IMR-90 (cell line): ENCODE measurements around the gene LINC01488. TPM values are rescaled to one million over a fixed set of nuclear protein-coding genes. Genes with fewer than 3 reads are reported as not detected.

ENCODE experiments used
- ATAC-seq: fragments of 200-7000 bp; cut with Tn5 transposase; 2 replicates; pipeline ENCODE4 v1.9.1; 2020; ENCODE audit warnings: low read depth, mild to moderate bottlenecking, moderate library complexity
- BruUV-seq: library from RNA; stranded (reverse); fragments of 400-500 nt; replicated peaks from 2 replicates; lab custom pipeline; 2021; lab: Mats Ljungman, UMichigan
- CTCF ChIA-PET: fragments of 300-600 bp; formaldehyde crosslinking; extraction: SDS; loops from one replicate; lab custom pipeline; 2021; ENCODE audit warnings: antibody characterized with exemption; lab: Yijun Ruan, JAX
- POLR2A ChIA-PET: fragments of 300-600 bp; sonication (Branson Sonifier 250); formaldehyde crosslinking; loops from one replicate; lab custom pipeline; 2022; ENCODE audit warnings: antibody characterized with exemption; ENCODE audit not compliant: unreplicated experiment; lab: Charles Lee
- DNase-seq: peaks from one replicate; pipeline ENCODE4 v3.0.0; 2013
- H2AFZ ChIP-seq: replicated peaks from 2 replicates; pipeline ENCODE3; 2013; ENCODE audit warnings: low read length, mild to moderate bottlenecking; ENCODE audit not compliant: poor library complexity
- H2AK5ac ChIP-seq: 2 replicates; pipeline ENCODE4 v1.6.1; 2013; ENCODE audit warnings: low read depth, low read length, inconsistent platforms
- H2AK9ac ChIP-seq: replicated peaks from 2 replicates; pipeline ENCODE3; 2013; ENCODE audit warnings: mild to moderate bottlenecking, low read depth, low read length, moderate library complexity; ENCODE audit not compliant: poor library complexity
- H2BK120ac ChIP-seq: 2 replicates; pipeline ENCODE4 v1.6.1; 2013; ENCODE audit warnings: low read depth, low read length, inconsistent platforms
- H2BK15ac ChIP-seq: 3 replicates; pipeline ENCODE4 v1.6.1; 2013; ENCODE audit warnings: low read depth, low read length, inconsistent platforms
- H2BK20ac ChIP-seq: 2 replicates; pipeline ENCODE4 v1.6.1; 2013; ENCODE audit warnings: low read depth, mild to moderate bottlenecking, inconsistent platforms, low read length, moderate library complexity
- H2BK5ac ChIP-seq: 2 replicates; pipeline ENCODE4 v1.6.1; 2013; ENCODE audit warnings: mild to moderate bottlenecking, low read depth, low read length, inconsistent platforms; ENCODE audit not compliant: poor library complexity, severe bottlenecking
- H3K14ac ChIP-seq: replicated peaks from 2 replicates; pipeline ENCODE4 v1.6.1; 2013; ENCODE audit warnings: low read depth, low read length, inconsistent platforms
- H3K18ac ChIP-seq: 2 replicates; pipeline ENCODE4 v1.6.1; 2013; ENCODE audit warnings: low read depth, low read length, control low read depth
- H3K23ac ChIP-seq: 2 replicates; pipeline ENCODE4 v1.6.1; 2013; ENCODE audit warnings: low read depth, low read length, inconsistent platforms
- H3K27ac ChIP-seq: 2 replicates; pipeline ENCODE4 v1.5.1; 2013; ENCODE audit warnings: mild to moderate bottlenecking, control low read depth, low read length; ENCODE audit not compliant: insufficient read depth
- H3K27me3 ChIP-seq: 2 replicates; pipeline ENCODE4 v1.6.1; 2013; ENCODE audit warnings: low read length; ENCODE audit not compliant: control insufficient read depth, insufficient read depth
- H3K36me3 ChIP-seq: 2 replicates; pipeline ENCODE4 v1.6.1; 2013; ENCODE audit warnings: low read length, mixed read lengths; ENCODE audit not compliant: control insufficient read depth, insufficient read depth
- H3K4ac ChIP-seq: 2 replicates; pipeline ENCODE4 v1.6.1; 2013; ENCODE audit warnings: low read depth, low read length, inconsistent platforms
- H3K4me1 ChIP-seq: 2 replicates; pipeline ENCODE4 v1.6.1; 2013; ENCODE audit warnings: low read length, mixed read lengths; ENCODE audit not compliant: control insufficient read depth, insufficient read depth
- H3K4me2 ChIP-seq: 2 replicates; pipeline ENCODE4 v1.6.1; 2013; ENCODE audit warnings: low read depth, mild to moderate bottlenecking, control low read depth, low read length, moderate library complexity
- H3K4me3 ChIP-seq: 2 replicates; pipeline ENCODE4 v1.5.1; 2013; ENCODE audit warnings: low read depth, mild to moderate bottlenecking, control low read depth, low read length, moderate library complexity; ENCODE audit not compliant: insufficient read depth
- H3K56ac ChIP-seq: 2 replicates; pipeline ENCODE4 v1.6.1; 2013; ENCODE audit warnings: low read length, inconsistent platforms; ENCODE audit not compliant: insufficient read depth; ENCODE audit errors: extremely low read depth
- H3K79me1 ChIP-seq, 2 experiments: 2 replicates each; pipeline ENCODE4 v1.6.1; 2013; ENCODE audit warnings: low read length in 2 of 2, inconsistent platforms in 1 of 2, low read depth in 1 of 2
- H3K9ac ChIP-seq: 2 replicates; pipeline ENCODE4 v1.6.1; 2013; ENCODE audit warnings: low read depth, low read length, control low read depth
- H3K9me1 ChIP-seq: 2 replicates; pipeline ENCODE4 v1.6.1; 2013; ENCODE audit warnings: low read length, inconsistent platforms; ENCODE audit not compliant: insufficient read depth
- H3K9me3 ChIP-seq: 2 replicates; pipeline ENCODE4 v1.6.1; 2013; ENCODE audit warnings: low read length; ENCODE audit not compliant: control insufficient read depth, insufficient read depth
- H4K20me1 ChIP-seq: 2 replicates; pipeline ENCODE4 v1.6.1; 2013; ENCODE audit warnings: low read length, inconsistent platforms; ENCODE audit not compliant: insufficient read depth
- H4K5ac ChIP-seq: 2 replicates; pipeline ENCODE4 v1.6.1; 2013; ENCODE audit warnings: mild to moderate bottlenecking, low read depth, low read length, control low read depth
- H4K8ac ChIP-seq, 2 experiments: 2 replicates each; pipeline ENCODE4 v1.6.1; 2013; ENCODE audit warnings: low read depth in 2 of 2, low read length in 2 of 2, control low read depth in 1 of 2, inconsistent platforms in 1 of 2
- H4K91ac ChIP-seq: 2 replicates; pipeline ENCODE4 v1.6.1; 2013; ENCODE audit warnings: low read depth, low read length, inconsistent platforms; ENCODE audit not compliant: insufficient read depth
- CEBPB ChIP-seq: IDR thresholded peaks from 2 replicates; pipeline ENCODE4 v1.6.1; 2012; ENCODE audit warnings: low read depth, low read length, improper control_type of control experiment
- FOS ChIP-seq: fragments of 150-350 bp; IDR thresholded peaks from 2 replicates; pipeline ENCODE4 v1.6.1; 2016; ENCODE audit warnings: low read depth, low read length
- POLR2A ChIP-seq: IDR thresholded peaks from 2 replicates; pipeline ENCODE4 v1.6.1; 2012; ENCODE audit warnings: mild to moderate bottlenecking, low read depth, low read length
- RFX5 ChIP-seq: IDR thresholded peaks from 2 replicates; pipeline ENCODE4 v1.8.0; 2012; ENCODE audit warnings: low read depth, mild to moderate bottlenecking, low read length, moderate library complexity
- WGBS, 2 experiments: methylation state at CpG; one replicate each; pipeline versions ENCODE4 v1.1.5 to v1.1.7; 2013; ENCODE audit warnings: missing lambda C conversion rate in 2 of 2; ENCODE audit not compliant: insufficient read length in 1 of 2; ENCODE audit errors: extremely low coverage in 2 of 2; 5-methylcytosine and 5-hydroxymethylcytosine counted together
- dilution Hi-C: fragments of 300-500 bp; cut with HindIII; formaldehyde crosslinking; loops from one replicate; pipeline ENCODE4 v1.14.3; 2018; ENCODE audit warnings: low sequenced_read_pairs; ENCODE audit not compliant: unreplicated experiment
- in situ Hi-C: fragments of 300-500 bp; cut with MboI; formaldehyde crosslinking; loops from 3 replicates; pipeline ENCODE4 v1.14.3; 2019; ENCODE audit warnings: low sequenced_read_pairs, inconsistent platforms, mixed read lengths
- intact Hi-C: fragments of 100-400 bp; cut with micrococcal nuclease; formaldehyde crosslinking; loops from 2 replicates; pipeline ENCODE4 v1.10.0; 2022
- polyA plus RNA-seq, 3 experiments: library from polyadenylated mRNA; depleted of rRNA; stranded (reverse); fragments of >200 nt; gene quantifications; 2 replicates each; pipeline ENCODE4 v1.2.3, GENCODE V29; 2012; ENCODE audit warnings: low replicate concordance in 1 of 3
- total RNA-seq: library from RNA; depleted of rRNA; stranded (reverse); fragments of >200 nt; gene quantifications from 2 replicates; pipeline ENCODE4 v1.2.3, GENCODE V29; 2012

The LINC01488 gene
- total and polyA plus RNA-seq, 2 of the 4 experiments (the other 2 are of a cell fraction) = not detected

DNA sequence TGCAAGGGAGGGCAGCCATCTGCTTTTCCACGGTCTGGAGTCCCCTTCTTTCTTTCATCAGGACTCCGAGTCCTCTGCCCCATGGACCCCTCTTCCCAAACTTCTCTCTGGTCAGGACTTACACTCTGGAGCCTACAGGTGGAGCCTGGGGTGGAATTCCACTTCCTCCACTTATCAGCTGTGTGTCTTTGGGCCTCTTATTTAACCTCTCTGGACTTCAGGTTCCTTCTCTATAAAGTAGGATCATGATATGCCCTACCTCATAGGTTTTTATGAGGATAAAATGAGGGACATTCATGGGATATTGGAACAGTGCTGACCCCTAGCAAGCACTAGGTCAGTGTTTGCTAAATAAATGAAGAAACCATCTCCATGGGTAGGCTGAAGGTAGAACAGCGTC, 1.7 kb downstream of the LINC01488 start:
- Histone ChIP-seq H3K14ac (no peak overlapping the region), H4K20me1 (no peaks in the 10 kb centered on the region), H4K8ac (no peak overlapping the region), H3K23ac (no peak overlapping the region), H3K4me3 (no peak overlapping the region), H3K4ac (no peak overlapping the region), H2BK20ac (no peak overlapping the region), H4K91ac (no peak overlapping the region), H3K18ac (no peak overlapping the region), H3K4me2 (no peak overlapping the region), H2AK5ac (no peak overlapping the region), H2BK120ac (no peak overlapping the region), H3K9me3 (no peaks in the 10 kb centered on the region), H2AFZ (no peak overlapping the region), H2BK15ac (no peak overlapping the region), H4K5ac (no peak overlapping the region), H3K9me1 (no peaks in the 10 kb centered on the region), H3K36me3 (no peaks in the 10 kb centered on the region), H3K79me1 (no peaks in the 10 kb centered on the region), H3K4me1 (peaks cover 2% of the 10 kb centered on the region; the same call in 1 of the 2 replicates), H3K27me3 (peaks cover 2% of the 10 kb centered on the region; the same call in 1 of the 2 replicates), H2AK9ac (no peak overlapping the region), H3K56ac (no peak overlapping the region), H3K9ac (no peak overlapping the region), H2BK5ac (no peak overlapping the region), H3K27ac (no peak overlapping the region)
- no TSS peak for BruUV-seq
- no peak for ATAC-seq
- intact Hi-C loops (no loop called here), in situ Hi-C loops (no loop called here), dilution Hi-C loops (no loop called here)
- CTCF ChIA-PET = no interaction called here
- no peak for DNase-seq
- POLR2A ChIA-PET = no interaction called here
- TF ChIP-seq RFX5 = no peak
- no peak for TF ChIP-seq POLR2A
- TF ChIP-seq FOS = no peak
- no peak for TF ChIP-seq CEBPB
- WGBS, 2 experiments = 67% methylated on average over 1 of the region's 3 CpGs; no CpG with 5 or more reads in 1 of the 2 experiments
